Breast epithelium (tissue), 3 donors: ENCODE measurements around the gene MYBBP1A.

Experiments used
- POLR2A ChIP-seq: fragments of 450-650 bp; IDR thresholded peaks from one replicate; pipeline ENCODE4 v1.6.1; 2016; ENCODE audit warnings: antibody characterized with exemption, mild to moderate bottlenecking, moderate library complexity
- TF ChIP-seq, protein P1 (sequence below), 3 donors: fragments of 450-650 bp; IDR thresholded peaks; one replicate each; pipeline ENCODE4 v1.5.1; 2016 to 2017; ENCODE audit warnings: antibody characterized with exemption in 3 of 3, mild to moderate bottlenecking in 3 of 3, moderate library complexity in 3 of 3

- TF ChIP-seq POLR2A: no peak
- TF ChIP-seq, protein P1, sequence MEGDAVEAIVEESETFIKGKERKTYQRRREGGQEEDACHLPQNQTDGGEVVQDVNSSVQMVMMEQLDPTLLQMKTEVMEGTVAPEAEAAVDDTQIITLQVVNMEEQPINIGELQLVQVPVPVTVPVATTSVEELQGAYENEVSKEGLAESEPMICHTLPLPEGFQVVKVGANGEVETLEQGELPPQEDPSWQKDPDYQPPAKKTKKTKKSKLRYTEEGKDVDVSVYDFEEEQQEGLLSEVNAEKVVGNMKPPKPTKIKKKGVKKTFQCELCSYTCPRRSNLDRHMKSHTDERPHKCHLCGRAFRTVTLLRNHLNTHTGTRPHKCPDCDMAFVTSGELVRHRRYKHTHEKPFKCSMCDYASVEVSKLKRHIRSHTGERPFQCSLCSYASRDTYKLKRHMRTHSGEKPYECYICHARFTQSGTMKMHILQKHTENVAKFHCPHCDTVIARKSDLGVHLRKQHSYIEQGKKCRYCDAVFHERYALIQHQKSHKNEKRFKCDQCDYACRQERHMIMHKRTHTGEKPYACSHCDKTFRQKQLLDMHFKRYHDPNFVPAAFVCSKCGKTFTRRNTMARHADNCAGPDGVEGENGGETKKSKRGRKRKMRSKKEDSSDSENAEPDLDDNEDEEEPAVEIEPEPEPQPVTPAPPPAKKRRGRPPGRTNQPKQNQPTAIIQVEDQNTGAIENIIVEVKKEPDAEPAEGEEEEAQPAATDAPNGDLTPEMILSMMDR (IDR thresholded peaks at IDR 0.05): no peak
Measured at GRCh38 chr17:4594406-4594805, 39.2 kb upstream of the MYBBP1A start.
